Left lung (tissue), 10 donors: ENCODE data around the gene LRSAM1. TPM values are rescaled to one million over a fixed set of nuclear protein-coding genes. Genes with fewer than 3 reads are reported as not detected.

Experiments
- ATAC-seq: fragments of 200-7000 bp; cut with Tn5 transposase; one replicate; pipeline ENCODE4 v1.9.1; 2020; ENCODE audit warnings: moderate library complexity
- DNase-seq, 4 donors: peaks; one replicate each; pipeline ENCODE4 v3.0.0-alpha.2; 2013 to 2020
- H3K27ac ChIP-seq, 2 donors: fragments of 200-600 bp; sonication (generic) in 1 of 2; one replicate each; pipeline versions ENCODE4 v1.5.0 to v1.8.0; 2020 to 2021
- H3K27me3 ChIP-seq, 2 donors: fragments of 200-600 bp; sonication (generic) in 1 of 2; one replicate each; pipeline versions ENCODE4 v1.5.0 to v1.8.0; 2020 to 2021
- H3K36me3 ChIP-seq, 2 donors: fragments of 200-600 bp; sonication (generic) in 1 of 2; one replicate each; pipeline versions ENCODE4 v1.5.0 to v1.8.0; 2020 to 2021
- H3K4me1 ChIP-seq, 2 donors: fragments of 200-600 bp; one replicate each; pipeline ENCODE4 v1.8.0; 2021
- H3K4me3 ChIP-seq, 2 donors: fragments of 200-600 bp; sonication (generic) in 1 of 2; one replicate each; pipeline versions ENCODE4 v1.5.0 to v1.8.0; 2020 to 2021; ENCODE audit warnings: mild to moderate bottlenecking in 1 of 2
- H3K9me3 ChIP-seq, 2 donors: fragments of 200-600 bp; sonication (generic) in 1 of 2; one replicate each; pipeline versions ENCODE4 v1.5.0 to v1.8.0; 2020 to 2021
- intact Hi-C, 2 donors: fragments of 100-400 bp; cut with DNase I; formaldehyde crosslinking; loops; one replicate each; pipeline versions ENCODE4 v1.11.2 to v1.14.2; 2022
- polyA plus RNA-seq, 6 donors: library from polyadenylated mRNA; unstranded; fragments of 120-200 nt; gene quantifications; one replicate each; pipeline ENCODE4 v1.2.1, GENCODE V29; 2013; ENCODE audit not compliant: insufficient read length in 6 of 6
- total RNA-seq, 2 donors: library from RNA; stranded (reverse); fragmentation: NEBNext Ultra II Directional; extraction: Animal tissue kit (Norgen Biotek cat#: 25700); gene quantifications; one replicate each; pipeline ENCODE4 v1.2.1, GENCODE V29; 2021
- TF ChIP-seq, protein P1 (sequence below), 2 donors: fragments of 200-600 bp; sonication (generic) in 1 of 2; IDR thresholded peaks; one replicate each; pipeline versions ENCODE4 v1.5.0 to v1.8.0; 2021; ENCODE audit warnings: antibody characterized with exemption in 2 of 2
- donor health status: DM: no; HTN: yes; CAD: no.
- donor health status: DM: no; HTN: no; CAD: no.

The LRSAM1 gene
- total and polyA plus RNA-seq, 8 donors: 16.4 to 24.4 (median 19.4) TPM

DNA sequence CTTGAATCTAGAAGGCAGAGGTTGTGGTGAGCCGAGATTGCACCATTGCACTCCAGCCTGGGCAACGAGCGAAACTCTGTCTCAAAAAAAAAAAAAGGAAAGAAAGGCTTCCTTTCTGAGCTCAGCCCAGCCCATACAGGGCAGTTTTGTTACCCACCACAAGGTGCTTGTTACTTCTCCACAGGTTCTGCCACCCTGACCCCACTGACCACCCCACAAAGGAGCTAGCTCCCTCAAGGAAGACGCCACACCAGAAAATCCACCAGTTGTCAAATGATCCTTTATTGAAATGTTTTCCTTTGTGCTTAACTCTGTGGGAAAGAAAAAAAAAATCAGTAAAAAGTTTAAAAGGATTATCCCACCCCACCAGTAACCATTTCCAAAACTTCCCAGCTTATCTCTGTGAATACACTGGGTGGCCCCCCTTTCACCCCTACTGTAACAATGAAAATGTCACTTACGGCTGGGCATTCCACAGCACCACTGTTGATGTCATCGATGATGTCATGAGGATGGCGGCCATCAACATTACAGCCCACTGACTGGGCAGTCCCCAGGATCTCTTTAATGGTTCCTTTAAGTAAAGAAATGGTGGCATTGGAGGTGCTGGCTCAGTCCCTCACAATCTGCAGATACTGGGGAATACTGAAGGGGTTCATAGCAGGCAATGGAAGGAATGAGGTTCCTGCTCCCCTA is 3.7 kb upstream of the LRSAM1 start:
- ATAC-seq (no peak), DNase-seq (no peak)
- peaks cover 0 to 5% of the 10 kb centered on the region in 2 donors for H3K9me3 ChIP-seq
- TF ChIP-seq, protein P1, sequence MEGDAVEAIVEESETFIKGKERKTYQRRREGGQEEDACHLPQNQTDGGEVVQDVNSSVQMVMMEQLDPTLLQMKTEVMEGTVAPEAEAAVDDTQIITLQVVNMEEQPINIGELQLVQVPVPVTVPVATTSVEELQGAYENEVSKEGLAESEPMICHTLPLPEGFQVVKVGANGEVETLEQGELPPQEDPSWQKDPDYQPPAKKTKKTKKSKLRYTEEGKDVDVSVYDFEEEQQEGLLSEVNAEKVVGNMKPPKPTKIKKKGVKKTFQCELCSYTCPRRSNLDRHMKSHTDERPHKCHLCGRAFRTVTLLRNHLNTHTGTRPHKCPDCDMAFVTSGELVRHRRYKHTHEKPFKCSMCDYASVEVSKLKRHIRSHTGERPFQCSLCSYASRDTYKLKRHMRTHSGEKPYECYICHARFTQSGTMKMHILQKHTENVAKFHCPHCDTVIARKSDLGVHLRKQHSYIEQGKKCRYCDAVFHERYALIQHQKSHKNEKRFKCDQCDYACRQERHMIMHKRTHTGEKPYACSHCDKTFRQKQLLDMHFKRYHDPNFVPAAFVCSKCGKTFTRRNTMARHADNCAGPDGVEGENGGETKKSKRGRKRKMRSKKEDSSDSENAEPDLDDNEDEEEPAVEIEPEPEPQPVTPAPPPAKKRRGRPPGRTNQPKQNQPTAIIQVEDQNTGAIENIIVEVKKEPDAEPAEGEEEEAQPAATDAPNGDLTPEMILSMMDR (IDR thresholded peaks at IDR 0.05): no peak
- H3K4me1 ChIP-seq: peaks cover 14 to 43% of the 10 kb centered on the region in 2 donors
- H3K4me3 ChIP-seq: no peak overlapping the region
- H3K27ac ChIP-seq: no peak overlapping the region
- H3K27me3 ChIP-seq: no peaks in the 10 kb centered on the region
- intact Hi-C loops: no loop called here
- peaks cover 0 to 79% of the 10 kb centered on the region in 2 donors for H3K36me3 ChIP-seq

DNA sequence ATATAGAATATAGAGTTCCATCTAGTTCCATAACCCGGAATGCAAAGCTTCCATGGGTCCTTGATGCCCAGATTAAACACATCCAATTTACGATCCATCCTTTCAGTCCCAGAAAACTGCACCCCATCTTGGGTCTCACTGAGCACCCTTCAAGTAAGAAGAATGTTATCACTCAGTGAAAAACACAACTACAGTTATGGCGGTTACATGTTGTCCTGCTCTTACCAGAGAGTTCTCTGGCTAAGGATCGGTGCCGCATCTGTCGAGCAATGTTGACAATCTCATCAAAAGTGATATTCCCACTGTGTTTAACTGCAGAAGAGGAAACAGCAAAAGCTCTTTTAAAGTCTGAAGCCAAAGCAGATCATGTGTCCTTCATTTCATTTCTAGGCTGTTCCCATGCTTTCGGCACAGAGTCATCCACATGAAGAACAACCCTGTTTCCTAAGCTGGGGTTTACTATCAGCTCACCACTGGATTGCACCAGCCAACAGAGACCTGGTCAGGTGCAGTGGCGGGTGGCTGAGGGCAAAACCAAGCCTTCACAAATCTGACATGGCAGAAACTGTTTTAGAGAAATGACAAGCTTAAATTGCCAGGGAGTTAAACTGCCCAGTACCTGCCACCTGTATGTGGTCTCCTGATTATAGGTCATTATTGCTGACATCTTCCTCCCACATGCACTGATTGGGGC is 3.1 kb upstream of the LRSAM1 start:
- intact Hi-C loops: no loop called here
- Histone ChIP-seq H3K36me3 (peaks cover 0 to 72% of the 10 kb centered on the region in 2 donors), H3K4me1 (peaks cover 14 to 48% of the 10 kb centered on the region in 2 donors), H3K27me3 (no peaks in the 10 kb centered on the region), H3K9me3 (peaks cover 0 to 5% of the 10 kb centered on the region in 2 donors), H3K27ac (no peak overlapping the region), H3K4me3 (peak overlapping the region in 1 of 2 donors; percentile 81)
- DNase-seq (no peak), ATAC-seq (no peak)
- TF ChIP-seq, protein P1 (IDR thresholded peaks at IDR 0.05): no peak

DNA sequence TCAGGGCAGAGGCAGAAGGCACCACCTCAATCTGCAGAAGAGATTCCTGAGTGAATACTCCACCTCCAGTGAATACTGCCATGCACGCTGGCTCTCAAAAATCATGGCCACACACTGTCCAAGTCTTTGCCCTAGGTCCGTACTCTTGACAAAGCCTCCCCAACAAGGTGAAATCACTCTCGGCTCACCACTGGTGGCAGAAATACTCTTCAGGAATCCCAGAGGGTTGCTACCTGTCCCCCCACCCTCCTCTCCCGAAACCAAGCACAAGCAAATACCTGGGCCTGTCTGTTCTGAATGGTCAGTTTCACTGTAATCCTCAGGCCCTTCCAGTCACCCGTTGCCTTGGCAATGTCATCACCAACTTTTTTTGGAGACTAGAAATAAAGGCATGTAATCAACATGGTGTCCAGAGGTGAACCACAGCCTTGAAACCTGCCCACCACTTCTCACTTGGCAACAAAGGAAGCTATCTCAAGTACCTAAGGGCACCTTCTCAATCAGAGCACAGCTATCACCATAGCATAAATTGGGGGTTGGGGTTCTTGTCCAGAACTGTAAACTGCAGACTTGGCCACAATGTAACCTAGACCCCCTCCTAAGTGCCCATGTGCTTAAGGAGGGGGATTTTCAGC is 1.9 kb upstream of the LRSAM1 start:
- no peak for ATAC-seq
- TF ChIP-seq, protein P1 (IDR thresholded peaks at IDR 0.05): no peak
- Histone ChIP-seq H3K27me3 (no peaks in the 10 kb centered on the region), H3K4me3 (peak overlapping the region; percentile 81 to 91), H3K27ac (peak overlapping the region; percentile 17 to 87), H3K4me1 (peaks cover 14 to 49% of the 10 kb centered on the region in 2 donors), H3K9me3 (peaks cover 0 to under 1% of the 10 kb centered on the region in 2 donors), H3K36me3 (peaks cover 0 to 60% of the 10 kb centered on the region in 2 donors)
- intact Hi-C loops: no loop called here
- DNase-seq: no peak

DNA sequence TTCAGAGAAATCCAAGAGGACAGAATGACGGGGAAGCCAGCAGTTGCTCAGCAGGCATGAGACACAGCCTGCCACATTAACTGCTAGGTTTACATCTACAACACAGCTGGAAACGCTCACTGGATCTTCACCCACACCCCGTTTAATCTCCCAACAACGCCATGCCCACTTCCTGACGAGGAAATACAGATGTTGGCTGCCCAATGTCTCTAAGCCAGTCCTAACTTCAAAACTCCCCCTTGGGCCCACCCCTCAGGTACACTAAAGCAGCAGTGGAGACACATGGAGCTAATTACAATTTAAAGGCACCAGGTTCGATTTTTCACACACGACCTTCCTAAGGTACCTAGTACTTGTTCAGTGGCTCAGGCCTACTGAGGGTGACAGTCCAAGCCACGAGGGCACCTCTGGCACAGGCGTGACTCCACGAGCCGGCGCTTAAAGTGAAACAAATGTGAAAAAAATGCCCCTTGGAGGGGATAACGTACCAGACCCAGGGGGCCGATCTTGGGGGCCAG is 1.0 kb upstream of the LRSAM1 start:
- ATAC-seq (peak; percentile 1), DNase-seq (peak in 1 of 4 donors; percentile 37)
- TF ChIP-seq, protein P1 (IDR thresholded peaks at IDR 0.05): no peak
- Histone ChIP-seq H3K36me3 (peaks cover 0 to 51% of the 10 kb centered on the region in 2 donors), H3K9me3 (no peaks in the 10 kb centered on the region), H3K4me1 (peaks cover 14 to 58% of the 10 kb centered on the region in 2 donors), H3K27ac (peak overlapping the region; percentile 87 to 94), H3K27me3 (no peaks in the 10 kb centered on the region), H3K4me3 (peak overlapping the region; percentile 81 to 91)
- intact Hi-C loops: no loop called here

DNA sequence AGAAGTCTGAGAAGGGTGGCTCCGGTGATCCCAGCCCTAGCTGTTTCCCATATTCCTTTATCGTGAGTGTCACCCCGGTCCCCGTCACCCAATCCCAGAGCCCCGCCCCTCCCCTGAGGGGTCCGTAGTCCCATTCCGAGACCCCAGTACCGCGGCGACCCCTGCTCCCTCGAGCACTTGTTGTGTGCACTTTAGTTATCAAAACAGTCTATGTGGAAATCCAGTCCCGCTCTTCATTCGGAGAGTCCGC is 223 bp downstream of the LRSAM1 start:
- Histone ChIP-seq H3K36me3 (peaks cover 0 to 39% of the 10 kb centered on the region in 2 donors), H3K27me3 (no peaks in the 10 kb centered on the region), H3K4me3 (peak overlapping the region; percentile 81 to 91), H3K27ac (peak overlapping the region; percentile 87 to 94), H3K9me3 (no peaks in the 10 kb centered on the region), H3K4me1 (peaks cover 14 to 67% of the 10 kb centered on the region in 2 donors)
- TF ChIP-seq, protein P1 (IDR thresholded peaks at IDR 0.05): no peak
- ATAC-seq: peak; percentile 18
- intact Hi-C loops: no loop called here
- no peak for DNase-seq
